ENCODE measurements around the gene WARS2.

Gene WARS2

DNA sequence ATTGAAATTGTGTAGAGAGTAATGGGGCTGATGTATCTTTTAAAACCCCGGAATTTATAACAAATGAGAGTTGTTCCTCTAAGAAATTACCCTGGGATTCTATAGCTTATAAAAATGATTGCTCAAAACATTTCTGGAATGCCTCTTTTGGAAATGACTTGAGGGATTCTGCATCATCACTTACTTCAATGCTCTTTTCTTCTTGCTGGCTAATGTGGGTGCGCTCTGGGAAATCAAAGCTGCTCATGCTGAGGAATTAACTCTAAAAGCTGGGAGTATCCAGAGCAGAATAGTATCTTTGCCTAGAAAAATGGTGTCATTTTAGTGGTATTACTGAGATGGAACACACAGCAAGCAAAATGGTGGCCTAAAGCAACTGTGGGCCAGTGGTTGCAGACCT lies 129.3 kb downstream of the WARS2 start:
- DNase-seq: no peak

- no peak for DNase-seq
Measured at GRCh38 chr1:119010201-119010600, 130.3 kb downstream of the WARS2 start.

DNA sequence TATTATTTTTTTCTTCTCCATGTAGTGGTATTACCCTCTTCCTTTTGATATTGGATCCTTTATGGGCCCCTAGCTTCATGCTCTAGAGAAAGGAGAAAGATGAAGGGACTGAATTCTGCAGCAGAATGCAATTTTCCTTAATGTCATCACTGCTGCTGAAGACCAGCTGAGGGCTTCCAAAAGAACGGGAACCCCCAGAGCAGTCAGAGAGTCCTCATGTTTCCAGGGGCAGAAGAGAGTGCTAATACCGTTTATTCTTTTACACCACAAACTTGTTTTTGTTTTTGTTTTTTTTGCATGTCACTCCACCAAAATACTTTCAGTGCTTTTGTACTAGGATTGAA lies 131.2 kb downstream of the WARS2 start:
- DNase-seq: no peak

GRCh38 chr1:119008483-119009311 lies 131.8 kb downstream of the WARS2 start:
- DNase-seq: no peak

DNA sequence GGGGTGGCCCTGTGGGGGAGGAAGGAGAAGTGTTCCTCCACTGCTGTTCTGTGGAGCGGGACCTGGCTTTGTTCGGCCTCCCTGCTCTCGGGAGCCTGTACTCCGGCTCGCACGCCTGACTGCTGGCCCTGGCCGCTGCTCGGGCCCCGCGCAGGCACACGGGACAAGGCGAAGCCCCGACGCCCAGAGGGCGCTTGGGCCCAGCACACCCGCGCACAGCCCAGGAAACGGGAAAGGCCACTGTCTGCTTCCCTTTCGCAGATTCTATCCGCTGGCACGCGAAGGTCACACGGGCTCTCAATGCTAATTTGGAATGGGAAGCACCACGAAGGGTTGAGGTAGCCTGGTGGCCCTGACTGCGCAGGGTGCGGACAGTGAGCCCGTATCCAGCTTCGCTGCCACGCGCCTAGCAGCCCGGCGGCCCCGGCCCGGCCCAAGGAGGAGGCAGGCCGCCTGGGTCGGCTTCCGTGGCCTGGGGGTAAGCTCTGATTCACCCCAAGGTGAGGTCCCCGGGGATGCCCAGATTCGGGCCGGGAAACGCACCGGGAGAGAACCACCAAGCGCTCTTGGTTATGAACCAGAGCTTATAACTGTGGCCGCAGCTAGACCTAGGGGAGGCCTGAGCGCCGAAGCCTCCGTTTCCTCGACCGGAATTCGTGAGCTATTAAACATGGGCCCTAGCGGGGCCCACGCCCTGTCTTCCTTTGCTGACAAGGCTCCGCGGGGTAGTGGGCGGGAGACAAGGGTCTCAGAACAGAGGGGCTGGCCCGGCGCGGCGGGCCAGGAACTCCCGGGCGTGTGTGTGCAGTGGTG lies 132.6 kb downstream of the WARS2 start:
- DNase-seq: no peak

- DNase-seq: no peak
Measured at GRCh38 chr1:119007339-119007669, 133.1 kb downstream of the WARS2 start.

DNA sequence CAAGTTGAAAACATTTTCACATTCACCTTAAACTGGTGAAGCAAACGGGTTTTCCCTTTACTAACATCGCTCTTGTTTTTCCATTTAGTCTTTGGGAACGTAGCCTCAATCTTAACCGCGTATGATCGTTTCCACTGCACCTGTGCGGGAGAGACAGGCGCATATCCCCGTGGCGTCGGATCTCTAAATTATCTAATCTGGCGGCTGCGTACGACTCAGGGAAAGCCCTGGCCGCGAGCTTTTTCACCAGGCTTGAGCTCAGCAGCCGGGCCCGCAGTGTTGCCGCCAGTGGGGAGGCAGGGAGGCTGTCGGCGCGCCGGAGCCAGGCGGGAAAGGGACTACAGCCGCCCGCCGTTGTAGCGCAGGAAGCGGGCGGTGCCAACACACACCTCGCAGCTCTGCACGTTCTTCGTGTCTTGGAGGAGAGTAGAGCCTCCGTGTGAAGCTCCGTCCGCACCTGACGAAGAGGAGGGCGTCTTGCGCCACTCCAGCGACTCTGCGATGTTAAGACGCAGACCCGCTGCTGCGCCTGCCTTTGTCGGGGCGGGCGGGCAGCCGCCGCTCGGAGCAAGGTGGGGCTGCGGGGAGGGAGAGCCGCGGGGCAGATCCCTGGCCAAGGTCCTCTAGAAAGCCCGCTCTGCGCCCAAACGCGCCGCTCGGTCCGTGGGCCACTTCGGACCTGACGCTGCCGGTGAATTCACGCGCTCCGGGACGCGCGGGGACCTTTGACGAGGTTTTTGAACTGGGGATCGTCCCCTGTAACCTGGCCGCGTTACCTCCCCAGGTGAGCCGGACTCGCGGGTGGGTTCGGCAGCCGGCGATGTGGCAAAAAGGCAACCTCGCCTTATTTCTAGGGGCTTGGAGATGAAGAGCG lies 133.8 kb downstream of the WARS2 start:
- no peak for DNase-seq

- DNase-seq: no peak
Measured at GRCh38 chr1:119005724-119006405, 134.6 kb downstream of the WARS2 start.

DNA sequence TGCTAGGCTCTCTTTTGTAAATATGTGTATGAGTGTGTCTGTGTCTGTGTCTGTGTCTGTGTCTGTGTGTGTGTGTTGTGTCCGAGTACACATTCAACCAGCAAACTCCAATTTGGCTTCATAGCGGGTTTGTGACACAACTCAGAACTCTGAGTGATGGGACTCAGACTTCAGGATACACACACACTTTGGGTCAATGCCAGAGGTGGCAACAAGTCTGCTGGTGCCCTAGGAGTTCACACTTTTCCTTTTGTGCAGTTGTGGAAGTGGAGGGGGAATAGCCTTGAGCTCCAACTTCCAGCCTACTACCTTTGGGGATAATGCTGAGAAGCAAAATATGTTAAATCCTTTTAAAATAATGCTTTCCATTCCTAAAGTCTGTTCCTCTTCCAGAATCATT lies 135.7 kb downstream of the WARS2 start:
- DNase-seq: no peak

DNA sequence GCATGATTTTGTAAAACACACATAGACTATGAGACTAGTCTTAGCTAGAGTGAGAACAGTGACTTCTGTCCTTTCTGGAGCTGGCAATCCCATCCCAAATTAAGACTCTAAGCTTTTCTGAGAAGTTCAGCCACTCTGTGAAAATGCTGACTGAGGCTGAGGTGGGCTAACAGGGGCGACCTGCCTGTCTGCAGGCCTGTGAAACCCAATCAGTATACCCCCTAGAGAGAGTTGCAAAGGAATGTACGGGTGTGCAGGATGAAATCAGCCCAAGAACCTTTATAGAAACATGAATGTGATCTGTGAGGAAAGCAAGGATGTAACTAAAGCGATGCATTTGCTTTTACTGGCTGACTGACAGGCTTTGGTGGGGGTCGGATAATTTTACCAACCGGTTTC lies 136.3 kb downstream of the WARS2 start:
- no peak for DNase-seq

GRCh38 chr1:119003413-119004128 lies 136.9 kb downstream of the WARS2 start:
- no peak for DNase-seq

GRCh38 chr1:119002028-119002686 lies 138.3 kb downstream of the WARS2 start:
- no peak for DNase-seq

GRCh38 chr1:119001181-119002027 lies 139.0 kb downstream of the WARS2 start:
- no peak for DNase-seq

GRCh38 chr1:119000371-119001180 lies 139.9 kb downstream of the WARS2 start:
- DNase-seq: no peak

- no peak for DNase-seq
Measured at GRCh38 chr1:118999348-119000071, 140.9 kb downstream of the WARS2 start.

- DNase-seq: no peak
Measured at GRCh38 chr1:118998171-118998570, 142.3 kb downstream of the WARS2 start.

- DNase-seq: no peak
Measured at GRCh38 chr1:118997225-118997624, 143.2 kb downstream of the WARS2 start.

DNA sequence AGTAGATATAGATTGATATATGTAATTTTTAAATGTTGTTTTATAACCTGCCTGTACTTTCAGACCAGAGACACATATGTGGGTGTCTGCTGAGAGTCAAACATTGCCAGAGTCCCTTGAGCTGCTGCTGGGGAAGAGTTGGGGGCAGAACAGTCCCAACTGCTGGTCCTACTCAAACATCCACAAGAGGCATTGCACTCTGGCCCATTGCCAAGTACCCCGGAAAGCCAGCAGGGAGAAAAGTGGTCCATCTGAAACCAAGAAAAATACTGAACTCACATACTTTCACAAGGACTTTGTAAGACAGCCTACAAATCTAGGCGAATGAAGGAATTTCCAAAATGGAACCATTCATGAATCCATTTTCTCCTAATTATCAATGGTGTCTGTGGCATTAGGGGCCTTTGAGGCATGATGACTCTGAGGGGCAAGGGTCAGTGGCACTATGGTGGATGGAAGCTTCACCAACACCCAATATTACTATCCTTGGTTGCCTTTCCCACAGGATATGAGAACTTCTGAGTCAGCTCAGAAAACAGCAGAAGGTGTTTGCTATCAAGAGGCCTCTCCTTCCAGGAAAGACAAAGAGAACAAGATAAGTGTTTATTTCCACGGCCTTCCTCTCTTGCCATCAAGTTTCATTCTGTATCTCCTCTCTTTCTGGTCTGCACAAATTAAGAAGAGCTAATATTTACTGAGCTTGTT lies 145.0 kb downstream of the WARS2 start:
- DNase-seq: no peak

DNA sequence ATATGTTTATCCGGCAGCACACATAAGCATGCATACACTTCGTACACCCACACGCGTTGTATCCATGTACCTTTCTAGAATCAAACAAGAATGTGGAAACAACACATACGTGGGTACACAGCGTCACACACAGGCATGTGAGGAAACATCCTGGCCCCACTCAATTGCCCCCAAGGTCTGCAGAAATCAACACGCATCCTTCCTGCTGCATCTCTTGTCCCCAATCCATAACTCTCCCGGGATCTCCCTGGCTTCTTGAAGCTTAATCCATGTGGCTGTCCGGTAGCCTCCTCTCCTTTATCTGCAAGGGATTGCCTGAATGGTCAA lies 146.8 kb downstream of the WARS2 start:
- no peak for DNase-seq

All from GDM1 (cell line).